Measurements from ENCODE around the gene RGPD8.
"Not testable (repeated sequence)": the region's sequence is repeated elsewhere in the genome, so short reads cannot be mapped to it uniquely, and the experiment has no call there.

The RGPD8 gene

GRCh38 chr2:112432735-112433479 lies 538 bp downstream of the RGPD8 start:
- H3K9me3 ChIP-seq (ENCODE audit: control insufficient read depth, low read length); H3K4me2 ChIP-seq (ENCODE audit: low read length, poor library complexity, severe bottlenecking); H3K14ac ChIP-seq (ENCODE audit: low read length in 2 of 2); H2BK12ac ChIP-seq (ENCODE audit: low read length in 2 of 2); H2AFZ ChIP-seq (ENCODE audit: low read depth, low read length); H3K36me3 ChIP-seq (ENCODE audit: control insufficient read depth in 1 of 2, insufficient read depth in 2 of 2, low read depth in 1 of 2, low read length in 2 of 2); H3K18ac ChIP-seq (ENCODE audit: low read depth in 1 of 2, low read length in 2 of 2); H4K91ac ChIP-seq (ENCODE audit: low read length); H2AK5ac ChIP-seq (ENCODE audit: low read length, severe bottlenecking); H2BK5ac ChIP-seq (ENCODE audit: low read depth, low read length, poor library complexity, severe bottlenecking); H3K27ac ChIP-seq (ENCODE audit: low read length, poor library complexity, severe bottlenecking); H3K23ac ChIP-seq (ENCODE audit: low read length in 2 of 2); H2BK120ac ChIP-seq (ENCODE audit: low read depth, low read length); H3K27me3 ChIP-seq (ENCODE audit: control insufficient read depth in 1 of 2, insufficient read depth in 1 of 2, low read length in 2 of 2); H3K4me1 ChIP-seq (ENCODE audit: control insufficient read depth, insufficient read depth, low read depth, low read length); H3K79me1 ChIP-seq (replicated peaks; ENCODE audit: low read length, poor library complexity, severe bottlenecking); DNase-seq: not testable (repeated sequence)
- H4K8ac ChIP-seq (ENCODE audit: low read length) = peak overlapping the region; percentile 54
- peak overlapping the region in 1 of 2 experiments; percentile 16 for H3K4ac ChIP-seq (ENCODE audit: low read depth in 1 of 2, low read length in 2 of 2)
- 68% methylated on average over 40 of the region's 98 CpGs for WGBS
- peak overlapping the region; percentile 28 for H2BK15ac ChIP-seq (ENCODE audit: low read depth, poor library complexity, severe bottlenecking)
- H3K4me3 ChIP-seq (ENCODE audit: insufficient read depth in 1 of 2, low read depth in 1 of 2, low read length in 2 of 2) = peak overlapping the region; percentile 54 to 76
- H3K9ac ChIP-seq (ENCODE audit: low read length) = peak overlapping the region; percentile 87

DNA sequence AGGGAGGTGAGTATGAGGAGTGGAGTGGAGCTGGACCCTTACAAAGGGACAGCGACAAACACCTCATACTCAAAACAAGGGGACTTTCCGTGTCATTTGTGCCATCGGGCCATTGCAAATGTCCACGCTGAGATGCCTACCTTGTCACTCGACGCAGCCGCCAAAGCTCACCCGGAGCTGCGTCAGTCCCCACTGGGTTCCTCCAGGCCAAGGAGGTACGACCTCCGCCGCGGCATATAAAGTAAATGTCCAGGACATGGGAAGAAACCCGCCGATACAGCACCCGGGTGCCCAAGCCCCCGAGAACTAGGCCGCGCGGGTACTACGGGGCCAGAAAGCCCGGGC lies 1.1 kb downstream of the RGPD8 start:
- H3K18ac ChIP-seq (ENCODE audit: low read depth in 1 of 2, low read length in 2 of 2); H3K9me3 ChIP-seq (ENCODE audit: control insufficient read depth, low read length); H3K4ac ChIP-seq (ENCODE audit: low read depth in 1 of 2, low read length in 2 of 2); H2BK120ac ChIP-seq (ENCODE audit: low read depth, low read length); H2AFZ ChIP-seq (ENCODE audit: low read depth, low read length); H3K4me1 ChIP-seq (ENCODE audit: control insufficient read depth, insufficient read depth, low read depth, low read length); H4K8ac ChIP-seq (ENCODE audit: low read length); H3K79me1 ChIP-seq (replicated peaks; ENCODE audit: low read length, poor library complexity, severe bottlenecking); H2AK5ac ChIP-seq (ENCODE audit: low read length, severe bottlenecking); H2BK5ac ChIP-seq (ENCODE audit: low read depth, low read length, poor library complexity, severe bottlenecking); H3K23ac ChIP-seq (ENCODE audit: low read length in 2 of 2); H4K91ac ChIP-seq (ENCODE audit: low read length); H3K14ac ChIP-seq (ENCODE audit: low read length in 2 of 2); H2BK15ac ChIP-seq (ENCODE audit: low read depth, poor library complexity, severe bottlenecking); H3K36me3 ChIP-seq (ENCODE audit: control insufficient read depth in 1 of 2, insufficient read depth in 2 of 2, low read depth in 1 of 2, low read length in 2 of 2); H3K4me2 ChIP-seq (ENCODE audit: low read length, poor library complexity, severe bottlenecking); H2BK12ac ChIP-seq (ENCODE audit: low read length in 2 of 2); H3K27ac ChIP-seq (ENCODE audit: low read length, poor library complexity, severe bottlenecking); H3K27me3 ChIP-seq (ENCODE audit: control insufficient read depth in 1 of 2, insufficient read depth in 1 of 2, low read length in 2 of 2); DNase-seq: not testable (repeated sequence)
- H3K4me3 ChIP-seq (ENCODE audit: insufficient read depth in 1 of 2, low read depth in 1 of 2, low read length in 2 of 2) = peak overlapping the region in 1 of 2 experiments; percentile 76
- 63% methylated on average over 21 of the region's 22 CpGs for WGBS
- peak overlapping the region; percentile 87 for H3K9ac ChIP-seq (ENCODE audit: low read length)

DNA sequence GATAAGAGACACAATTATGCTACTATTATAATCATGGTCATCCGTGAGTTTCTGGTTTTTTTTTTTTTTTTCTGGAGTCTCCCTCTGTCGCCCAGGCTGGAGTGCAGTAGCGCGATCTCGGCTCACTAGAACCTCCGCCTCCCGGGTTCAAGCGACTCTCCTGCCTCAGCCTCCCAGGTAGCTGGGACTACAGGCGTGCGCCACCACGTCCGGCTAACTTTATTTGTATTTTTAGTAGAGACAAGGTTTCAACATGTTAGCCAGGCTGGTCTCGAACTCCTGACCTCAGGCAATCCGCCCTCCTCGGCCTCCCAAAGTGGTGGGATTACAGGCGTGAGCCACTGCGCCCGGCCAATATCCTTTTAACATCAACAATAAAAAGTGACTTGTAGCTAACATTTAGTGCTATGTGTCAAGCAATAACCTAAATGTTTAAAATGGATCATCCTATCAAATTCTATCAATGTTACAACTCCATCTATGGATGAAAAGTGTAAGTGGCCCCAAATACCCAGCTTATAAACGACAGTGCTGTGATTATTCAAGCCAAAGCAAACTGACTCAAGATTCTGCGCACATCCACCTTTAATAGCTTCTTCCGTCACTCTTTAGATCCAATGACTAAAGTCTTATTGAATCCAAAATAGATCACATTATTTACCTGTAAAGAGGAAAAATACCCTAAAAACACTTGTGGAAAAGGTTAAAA lies 1.7 kb downstream of the RGPD8 start:
- peak overlapping the region in 1 of 2 experiments; percentile 76 for H3K4me3 ChIP-seq (ENCODE audit: insufficient read depth in 1 of 2, low read depth in 1 of 2, low read length in 2 of 2)
- not testable (repeated sequence) for H2BK12ac ChIP-seq (ENCODE audit: low read length in 2 of 2); H3K4me2 ChIP-seq (ENCODE audit: low read length, poor library complexity, severe bottlenecking); H2BK5ac ChIP-seq (ENCODE audit: low read depth, low read length, poor library complexity, severe bottlenecking); H4K91ac ChIP-seq (ENCODE audit: low read length); H2BK120ac ChIP-seq (ENCODE audit: low read depth, low read length); H2AFZ ChIP-seq (ENCODE audit: low read depth, low read length); H4K8ac ChIP-seq (ENCODE audit: low read length); DNase-seq; H3K4me1 ChIP-seq (ENCODE audit: control insufficient read depth, insufficient read depth, low read depth, low read length); H3K27ac ChIP-seq (ENCODE audit: low read length, poor library complexity, severe bottlenecking); H3K36me3 ChIP-seq (ENCODE audit: control insufficient read depth in 1 of 2, insufficient read depth in 2 of 2, low read depth in 1 of 2, low read length in 2 of 2); H3K9me3 ChIP-seq (ENCODE audit: control insufficient read depth, low read length); H3K18ac ChIP-seq (ENCODE audit: low read depth in 1 of 2, low read length in 2 of 2); H3K79me1 ChIP-seq (replicated peaks; ENCODE audit: low read length, poor library complexity, severe bottlenecking); H2AK5ac ChIP-seq (ENCODE audit: low read length, severe bottlenecking); H3K23ac ChIP-seq (ENCODE audit: low read length in 2 of 2); H3K27me3 ChIP-seq (ENCODE audit: control insufficient read depth in 1 of 2, insufficient read depth in 1 of 2, low read length in 2 of 2); H3K4ac ChIP-seq (ENCODE audit: low read depth in 1 of 2, low read length in 2 of 2); H2BK15ac ChIP-seq (ENCODE audit: low read depth, poor library complexity, severe bottlenecking); H3K14ac ChIP-seq (ENCODE audit: low read length in 2 of 2)
- peak overlapping the region; percentile 87 for H3K9ac ChIP-seq (ENCODE audit: low read length)
- WGBS = 98% methylated on average over 14 of the region's 21 CpGs

DNA sequence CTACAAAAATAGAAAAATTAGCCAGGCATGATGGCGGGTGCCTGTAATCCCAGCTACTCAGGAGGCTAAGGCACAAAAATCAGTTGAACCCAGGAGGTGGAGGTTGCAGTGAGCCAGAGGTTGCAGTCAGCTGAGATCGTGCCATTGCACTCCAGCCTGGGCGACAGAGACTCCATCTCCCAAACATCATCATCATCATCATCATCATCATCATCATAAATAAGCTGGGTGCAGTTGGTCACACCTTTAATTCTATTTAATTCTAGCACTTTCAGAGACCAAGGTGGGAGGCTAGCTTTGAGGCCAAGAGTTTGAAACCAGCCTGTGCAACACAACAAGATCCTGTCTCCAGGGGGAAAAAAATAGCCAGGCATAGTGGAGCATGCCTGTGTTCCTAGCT lies 8.9 kb downstream of the RGPD8 start:
- not testable (repeated sequence) for H3K27me3 ChIP-seq (ENCODE audit: control insufficient read depth in 1 of 2, insufficient read depth in 1 of 2, low read length in 2 of 2); H3K79me1 ChIP-seq (replicated peaks; ENCODE audit: low read length, poor library complexity, severe bottlenecking); H2AFZ ChIP-seq (ENCODE audit: low read depth, low read length); DNase-seq; H2AK5ac ChIP-seq (ENCODE audit: low read length, severe bottlenecking); H3K14ac ChIP-seq (ENCODE audit: low read length in 2 of 2); H3K4me1 ChIP-seq (ENCODE audit: control insufficient read depth, insufficient read depth, low read depth, low read length); H3K4ac ChIP-seq (ENCODE audit: low read depth in 1 of 2, low read length in 2 of 2); H3K9ac ChIP-seq (ENCODE audit: low read length); H3K4me2 ChIP-seq (ENCODE audit: low read length, poor library complexity, severe bottlenecking); H3K18ac ChIP-seq (ENCODE audit: low read depth in 1 of 2, low read length in 2 of 2); H2BK120ac ChIP-seq (ENCODE audit: low read depth, low read length); H2BK15ac ChIP-seq (ENCODE audit: low read depth, poor library complexity, severe bottlenecking); H4K91ac ChIP-seq (ENCODE audit: low read length); H3K4me3 ChIP-seq (ENCODE audit: insufficient read depth in 1 of 2, low read depth in 1 of 2, low read length in 2 of 2); H3K27ac ChIP-seq (ENCODE audit: low read length, poor library complexity, severe bottlenecking); H3K23ac ChIP-seq (ENCODE audit: low read length in 2 of 2); H2BK12ac ChIP-seq (ENCODE audit: low read length in 2 of 2); H3K36me3 ChIP-seq (ENCODE audit: control insufficient read depth in 1 of 2, insufficient read depth in 2 of 2, low read depth in 1 of 2, low read length in 2 of 2); H3K9me3 ChIP-seq (ENCODE audit: control insufficient read depth, low read length); H2BK5ac ChIP-seq (ENCODE audit: low read depth, low read length, poor library complexity, severe bottlenecking); H4K8ac ChIP-seq (ENCODE audit: low read length)
- no CpG with 5 or more reads among the region's 3 CpGs for WGBS

Data from mesenchymal stem cell (in vitro differentiated cells and primary cell).